PC-3 (cell line): Measurements from ENCODE around the gene TEX10. TPM values are rescaled to one million over a fixed set of nuclear protein-coding genes. Genes with fewer than 3 reads are reported as not detected.

Source experiments
- ATAC-seq: fragments of 200-7000 bp; cut with Tn5 transposase; 2 replicates; pipeline ENCODE4 v1.9.1; 2020; ENCODE audit warnings: mild to moderate bottlenecking, moderate library complexity
- BruUV-seq: library from RNA; stranded (reverse); fragments of 400-500 nt; replicated peaks from 2 replicates; lab custom pipeline; 2021; lab: Mats Ljungman, UMichigan
- CTCF ChIA-PET: fragments of 300-600 bp; sonication (Branson Sonifier 250); formaldehyde crosslinking; loops from one replicate; lab custom pipeline; 2022; ENCODE audit warnings: antibody characterized with exemption; lab: Charles Lee
- POLR2A ChIA-PET: fragments of 300-600 bp; sonication (Branson Sonifier 250); formaldehyde crosslinking; loops from one replicate; lab custom pipeline; 2022; ENCODE audit warnings: antibody characterized with exemption; ENCODE audit not compliant: unreplicated experiment; lab: Charles Lee
- DNase-seq: peaks from one replicate; pipeline ENCODE4 v3.0.0-alpha.2; 2015
- H2AFZ ChIP-seq: fragments of 300-600 bp; sonication (generic); 2 replicates; pipeline ENCODE4 v1.6.0; 2016; ENCODE audit warnings: antibody characterized with exemption, low read length
- H3F3A ChIP-seq: fragments of 300-600 bp; sonication (generic); one replicate; pipeline ENCODE4 v1.6.0; 2017; ENCODE audit warnings: antibody characterized with exemption, low read length, control low read depth, mild to moderate bottlenecking; ENCODE audit not compliant: unreplicated experiment
- H3K27ac ChIP-seq: fragments of 300-600 bp; sonication (generic); 2 replicates; pipeline ENCODE4 v1.5.1; 2016; ENCODE audit warnings: mild to moderate bottlenecking, low read length
- H3K27me3 ChIP-seq: fragments of 300-600 bp; sonication (generic); 2 replicates; pipeline ENCODE4 v1.6.1; 2016; ENCODE audit warnings: low read length, mixed read lengths
- H3K36me3 ChIP-seq: fragments of 300-600 bp; sonication (generic); 2 replicates; pipeline ENCODE4 v1.6.1; 2016; ENCODE audit warnings: low read depth, mixed run types, low read length, mixed read lengths
- H3K4me1 ChIP-seq: fragments of 300-600 bp; sonication (generic); 2 replicates; pipeline ENCODE4 v1.5.1; 2016; ENCODE audit warnings: low read length; ENCODE audit not compliant: insufficient read depth
- H3K4me2 ChIP-seq: fragments of 300-600 bp; sonication (generic); 2 replicates; pipeline ENCODE4 v1.6.0; 2016; ENCODE audit warnings: low read length
- H3K4me3 ChIP-seq: fragments of 300-600 bp; sonication (generic); 2 replicates; pipeline ENCODE4 v1.5.1; 2016; ENCODE audit warnings: mild to moderate bottlenecking, low read length, mixed read lengths
- H3K79me2 ChIP-seq: fragments of 300-600 bp; sonication (generic); 2 replicates; pipeline ENCODE4 v1.6.1; 2017; ENCODE audit warnings: low read length, mixed read lengths
- H3K9ac ChIP-seq: fragments of 300-600 bp; sonication (generic); 2 replicates; pipeline ENCODE4 v1.6.0; 2016; ENCODE audit warnings: mild to moderate bottlenecking, low read length
- H3K9me2 ChIP-seq: fragments of 300-600 bp; sonication (generic); replicated peaks from 2 replicates; pipeline ENCODE4 v1.6.1; 2016; ENCODE audit warnings: mixed run types, low read length, mixed read lengths
- H3K9me3 ChIP-seq: fragments of 300-600 bp; sonication (generic); 2 replicates; pipeline ENCODE4 v1.6.1; 2016; ENCODE audit warnings: low read length, mixed read lengths
- H4K20me1 ChIP-seq: fragments of 300-600 bp; sonication (generic); 2 replicates; pipeline ENCODE4 v1.6.1; 2016; ENCODE audit warnings: low read length, mixed read lengths
- CTCF ChIP-seq: fragments of 300-600 bp; sonication (generic); conservative IDR thresholded peaks from 2 replicates; pipeline ENCODE4 v1.5.1; 2017; ENCODE audit warnings: antibody characterized with exemption, low read depth, mild to moderate bottlenecking, low read length
- EZH2 ChIP-seq: fragments of 300-600 bp; sonication (generic); IDR thresholded peaks from one replicate; pipeline ENCODE4 v1.6.1; 2017; ENCODE audit warnings: antibody characterized with exemption, mild to moderate bottlenecking, low read length; ENCODE audit not compliant: unreplicated experiment
- EZH2phosphoT487 ChIP-seq: fragments of 300-600 bp; sonication (generic); IDR thresholded peaks from 2 replicates; pipeline ENCODE4 v1.6.1; 2018; ENCODE audit warnings: mild to moderate bottlenecking, antibody characterized with exemption, low read length, borderline replicate concordance
- intact Hi-C: fragments of 100-400 bp; cut with micrococcal nuclease; formaldehyde crosslinking; loops from 2 replicates; pipeline ENCODE4 v1.9.0; 2023
- total RNA-seq: library from RNA; depleted of rRNA; stranded (reverse); fragments of >200 nt; gene quantifications from 2 replicates; pipeline ENCODE4 v1.2.3, GENCODE V29; 2014

Gene TEX10
- total RNA-seq, 1 experiment from 2014 or later, result 22.1 TPM

GRCh38 chr9:100308965-100309564 lies 43.7 kb downstream of the TEX10 start:
- H3K27ac ChIP-seq, result no peak overlapping the region
- no TSS peak for BruUV-seq

GRCh38 chr9:100307080-100307479 lies 45.7 kb downstream of the TEX10 start:
- no peaks in the 10 kb centered on the region for H3F3A ChIP-seq
- H3K9ac ChIP-seq, result no peak overlapping the region
- H3K4me3 ChIP-seq, result no peak overlapping the region
- H2AFZ ChIP-seq, result no peak overlapping the region
- H3K36me3 ChIP-seq, result peaks cover 32% of the 10 kb centered on the region
- BruUV-seq, result no TSS peak
- CTCF ChIA-PET, result no interaction called here
- no peaks in the 10 kb centered on the region for H3K9me2 ChIP-seq
- H3K79me2 ChIP-seq, result 0 out of 2 replicates have a peak, but pooled peaks cover 4% of the 10 kb centered on the region
- no peak overlapping the region for H3K4me2 ChIP-seq
- DNase-seq, result no peak
- no peaks in the 10 kb centered on the region for H4K20me1 ChIP-seq
- no peak overlapping the region for H3K27ac ChIP-seq
- ATAC-seq, result no peak
- POLR2A ChIA-PET, result no interaction called here
- no peak for TF ChIP-seq CTCF
- TF ChIP-seq EZH2, result no peak
- TF ChIP-seq EZH2phosphoT487, result no peak
- H3K4me1 ChIP-seq, result no peaks in the 10 kb centered on the region
- no peaks in the 10 kb centered on the region for H3K9me3 ChIP-seq
- no peaks in the 10 kb centered on the region for H3K27me3 ChIP-seq
- intact Hi-C loops, result no loop called here

More at GRCh38 chr9:100308965-100309564, 43.7 kb downstream of the TEX10 start:
- H3K9me2 ChIP-seq, result no peaks in the 10 kb centered on the region
- H3K4me3 ChIP-seq, result no peak overlapping the region
- ATAC-seq (no peak), DNase-seq (no peak)
- ChIA-PET POLR2A (no interaction called here), CTCF (no interaction called here)
- no peak overlapping the region for H2AFZ ChIP-seq
- no peaks in the 10 kb centered on the region for H3K27me3 ChIP-seq
- peaks cover 13% of the 10 kb centered on the region; the same call in 1 of the 2 replicates for H3K79me2 ChIP-seq
- H3K36me3 ChIP-seq, result peaks cover 27% of the 10 kb centered on the region
- H4K20me1 ChIP-seq, result no peaks in the 10 kb centered on the region
- intact Hi-C loops, result no loop called here
- H3K4me1 ChIP-seq, result no peaks in the 10 kb centered on the region
- no peak overlapping the region for H3K9ac ChIP-seq
- no peak for TF ChIP-seq CTCF
- TF ChIP-seq EZH2phosphoT487, result no peak
- no peak for TF ChIP-seq EZH2
- H3K9me3 ChIP-seq, result no peaks in the 10 kb centered on the region
- H3F3A ChIP-seq, result no peaks in the 10 kb centered on the region
- H3K4me2 ChIP-seq, result no peak overlapping the region

GRCh38 chr9:100306283-100306682 lies 46.5 kb downstream of the TEX10 start:
- TF ChIP-seq EZH2, result no peak
- TF ChIP-seq EZH2phosphoT487, result no peak
- no peak for TF ChIP-seq CTCF
- BruUV-seq, result no TSS peak
- H3K4me1 ChIP-seq, result no peaks in the 10 kb centered on the region

More at GRCh38 chr9:100306283-100306682, 46.5 kb downstream of the TEX10 start:
- CTCF ChIA-PET, result no interaction called here
- Histone ChIP-seq H3K79me2 (0 out of 2 replicates have a peak, but pooled peaks cover 3% of the 10 kb centered on the region), H3K9me3 (no peaks in the 10 kb centered on the region), H3K4me2 (no peak overlapping the region), H3K9ac (no peak overlapping the region), H2AFZ (no peak overlapping the region), H3K9me2 (no peaks in the 10 kb centered on the region), H4K20me1 (no peaks in the 10 kb centered on the region), H3K27me3 (no peaks in the 10 kb centered on the region), H3K4me3 (no peak overlapping the region), H3K36me3 (peaks cover 36% of the 10 kb centered on the region), H3F3A (no peaks in the 10 kb centered on the region), H3K27ac (no peak overlapping the region)
- ATAC-seq (no peak), DNase-seq (no peak)
- POLR2A ChIA-PET, result no interaction called here
- intact Hi-C loops, result no loop called here
